Right renal pelvis (tissue), 4 donors: ENCODE results near the gene RABGGTA. TPM values are rescaled to one million over a fixed set of nuclear protein-coding genes. Genes with fewer than 3 reads are reported as not detected.

Source experiments
- DNase-seq, 4 donors: peaks; one replicate each; pipeline ENCODE4 v3.0.0-alpha.2; 2013; ENCODE audit warnings: low read depth in 4 of 4, low spot score in 3 of 4, missing footprints in 1 of 4
- polyA plus RNA-seq, 4 donors: library from polyadenylated mRNA; unstranded; fragments of 120-200 nt; gene quantifications; one replicate each; pipeline ENCODE4 v1.2.1, GENCODE V29; 2013; ENCODE audit not compliant: insufficient read length in 4 of 4

Gene RABGGTA, protein sequence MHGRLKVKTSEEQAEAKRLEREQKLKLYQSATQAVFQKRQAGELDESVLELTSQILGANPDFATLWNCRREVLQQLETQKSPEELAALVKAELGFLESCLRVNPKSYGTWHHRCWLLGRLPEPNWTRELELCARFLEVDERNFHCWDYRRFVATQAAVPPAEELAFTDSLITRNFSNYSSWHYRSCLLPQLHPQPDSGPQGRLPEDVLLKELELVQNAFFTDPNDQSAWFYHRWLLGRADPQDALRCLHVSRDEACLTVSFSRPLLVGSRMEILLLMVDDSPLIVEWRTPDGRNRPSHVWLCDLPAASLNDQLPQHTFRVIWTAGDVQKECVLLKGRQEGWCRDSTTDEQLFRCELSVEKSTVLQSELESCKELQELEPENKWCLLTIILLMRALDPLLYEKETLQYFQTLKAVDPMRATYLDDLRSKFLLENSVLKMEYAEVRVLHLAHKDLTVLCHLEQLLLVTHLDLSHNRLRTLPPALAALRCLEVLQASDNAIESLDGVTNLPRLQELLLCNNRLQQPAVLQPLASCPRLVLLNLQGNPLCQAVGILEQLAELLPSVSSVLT
- polyA plus RNA-seq: 10 to 100 TPM; 19.7 to 24.1 (median 20.8) TPM

DNA sequence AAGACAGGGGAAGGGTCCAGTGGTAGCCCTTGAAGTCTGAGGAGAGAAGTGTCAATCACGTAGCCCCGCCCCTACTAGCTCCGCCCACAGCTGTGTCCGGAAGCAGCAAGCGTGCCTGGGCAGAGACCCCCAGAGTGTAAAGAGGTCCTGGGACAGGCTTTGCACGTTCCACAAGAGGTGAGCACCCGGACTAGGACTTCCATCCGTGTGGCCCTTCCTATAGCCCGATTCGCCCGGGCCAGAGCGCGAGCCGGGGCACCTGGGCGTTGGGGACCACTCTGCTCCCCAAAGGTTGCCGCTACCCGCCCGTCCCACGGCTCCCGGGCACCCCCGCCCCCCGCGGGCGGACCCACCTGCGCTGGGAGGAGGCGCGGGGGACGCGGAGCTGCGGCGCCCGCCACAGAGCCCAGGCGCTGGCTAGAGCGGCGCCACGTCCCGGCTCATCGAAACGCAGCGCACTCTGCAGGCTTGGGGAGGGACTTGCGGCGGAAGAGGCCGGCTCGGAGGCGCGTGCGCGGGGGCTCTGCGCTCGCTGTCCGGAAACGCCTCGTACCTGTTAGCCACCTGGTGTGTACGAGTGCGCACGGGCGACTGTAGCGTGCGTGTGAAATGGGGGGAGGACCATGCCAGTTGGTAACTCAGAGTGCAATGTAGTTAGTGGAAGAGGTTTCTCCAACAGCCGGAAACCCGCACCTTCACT, at the start of gene RABGGTA:
RABGGTA (minus strand) TSS at position 464 of the 700 bp plus-strand sequence. CDS start 482 bp downstream, outside the sequence.
- DNase-seq: peak; percentile 78 to 86 (median 82)

DNA sequence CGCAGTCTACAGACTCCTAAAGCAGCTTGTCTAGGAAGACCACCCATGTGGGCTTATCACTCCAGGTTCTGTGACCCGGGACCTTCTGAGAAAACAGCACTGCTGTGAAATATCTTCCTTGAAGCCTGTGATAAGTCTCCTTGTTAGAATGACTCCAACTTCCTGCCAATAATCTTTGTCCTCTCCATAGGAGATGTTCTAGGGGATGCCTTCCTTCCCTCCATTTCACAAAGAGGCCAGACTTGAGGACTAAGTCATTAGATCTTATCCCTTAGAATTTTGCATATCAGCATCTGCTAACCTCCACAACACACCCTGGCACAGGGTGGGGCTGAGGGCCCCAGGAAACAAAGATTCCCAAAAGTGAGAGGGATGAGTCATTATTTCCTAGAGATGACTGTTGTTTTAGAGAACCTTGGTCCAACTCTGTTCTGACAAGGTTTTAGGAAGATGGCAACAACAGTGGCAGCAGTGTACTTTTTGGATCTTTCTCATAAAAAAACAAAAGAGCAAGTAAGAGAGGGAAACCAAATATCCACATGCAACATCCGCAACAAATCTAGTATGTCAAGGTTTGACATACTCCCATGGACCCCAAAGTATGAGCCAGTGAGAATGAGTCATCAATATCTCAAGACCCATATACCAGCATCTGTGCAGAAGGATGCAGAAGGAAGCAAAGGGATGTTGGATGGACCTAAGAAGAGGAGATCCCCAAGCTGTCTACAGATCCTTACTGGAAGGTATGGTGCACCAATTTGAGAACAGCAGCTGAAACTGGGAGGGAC, 45.9 kb upstream of the RABGGTA start:
- DNase-seq: no peak

DNA sequence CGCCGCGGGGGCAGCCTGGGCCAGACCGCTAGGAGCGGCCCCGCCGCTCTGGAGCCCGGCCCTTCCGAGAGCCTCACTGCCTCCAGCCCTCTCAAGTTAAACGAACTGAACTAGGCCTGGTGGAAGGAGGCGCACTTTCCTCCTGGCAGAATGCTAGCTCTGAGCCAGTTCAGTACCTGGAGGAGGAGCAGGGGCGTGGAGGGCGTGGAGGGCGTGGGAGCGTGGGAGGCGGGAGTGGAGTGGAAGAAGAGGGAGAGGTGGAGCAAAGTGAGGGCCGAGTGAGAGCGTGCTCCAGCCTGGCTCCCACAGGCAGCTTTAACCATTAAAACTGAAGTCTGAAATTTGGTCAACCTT, 45.2 kb upstream of the RABGGTA start:
- no peak for DNase-seq

DNA sequence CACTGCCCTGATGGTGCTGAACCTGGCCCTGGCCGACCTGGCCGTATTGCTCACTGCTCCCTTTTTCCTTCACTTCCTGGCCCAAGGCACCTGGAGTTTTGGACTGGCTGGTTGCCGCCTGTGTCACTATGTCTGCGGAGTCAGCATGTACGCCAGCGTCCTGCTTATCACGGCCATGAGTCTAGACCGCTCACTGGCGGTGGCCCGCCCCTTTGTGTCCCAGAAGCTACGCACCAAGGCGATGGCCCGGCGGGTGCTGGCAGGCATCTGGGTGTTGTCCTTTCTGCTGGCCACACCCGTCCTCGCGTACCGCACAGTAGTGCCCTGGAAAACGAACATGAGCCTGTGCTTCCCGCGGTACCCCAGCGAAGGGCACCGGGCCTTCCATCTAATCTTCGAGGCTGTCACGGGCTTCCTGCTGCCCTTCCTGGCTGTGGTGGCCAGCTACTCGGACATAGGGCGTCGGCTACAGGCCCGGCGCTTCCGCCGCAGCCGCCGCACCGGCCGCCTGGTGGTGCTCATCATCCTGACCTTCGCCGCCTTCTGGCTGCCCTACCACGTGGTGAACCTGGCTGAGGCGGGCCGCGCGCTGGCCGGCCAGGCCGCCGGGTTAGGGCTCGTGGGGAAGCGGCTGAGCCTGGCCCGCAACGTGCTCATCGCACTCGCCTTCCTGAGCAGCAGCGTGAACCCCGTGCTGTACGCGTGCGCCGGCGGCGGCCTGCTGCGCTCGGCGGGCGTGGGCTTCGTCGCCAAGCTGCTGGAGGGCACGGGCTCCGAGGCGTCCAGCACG, 44.6 kb upstream of the RABGGTA start:
- no peak for DNase-seq

DNA sequence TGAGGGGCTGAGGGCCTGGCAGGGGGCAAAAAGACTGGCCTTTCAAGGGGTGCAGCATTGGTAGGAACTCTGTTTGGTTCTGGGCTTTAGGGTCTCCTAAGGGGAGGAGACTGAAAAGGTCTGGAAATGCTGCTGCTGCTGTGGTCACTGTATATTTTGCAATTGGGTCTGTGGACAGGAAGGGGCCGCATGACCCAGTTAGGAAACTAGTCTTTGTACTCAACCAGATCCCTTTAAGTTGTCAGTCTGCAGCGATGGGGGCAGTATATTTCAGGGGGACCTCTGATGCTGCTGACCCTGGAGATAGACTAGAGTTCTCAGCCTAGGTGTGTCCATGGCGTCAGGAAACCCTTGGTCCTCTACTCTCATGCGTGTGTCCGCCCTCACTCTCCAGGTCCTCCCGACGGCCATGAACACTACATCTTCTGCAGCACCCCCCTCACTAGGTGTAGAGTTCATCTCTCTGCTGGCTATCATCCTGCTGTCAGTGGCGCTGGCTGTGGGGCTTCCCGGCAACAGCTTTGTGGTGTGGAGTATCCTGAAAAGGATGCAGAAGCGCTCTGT, 43.9 kb upstream of the RABGGTA start:
- no peak for DNase-seq

DNA sequence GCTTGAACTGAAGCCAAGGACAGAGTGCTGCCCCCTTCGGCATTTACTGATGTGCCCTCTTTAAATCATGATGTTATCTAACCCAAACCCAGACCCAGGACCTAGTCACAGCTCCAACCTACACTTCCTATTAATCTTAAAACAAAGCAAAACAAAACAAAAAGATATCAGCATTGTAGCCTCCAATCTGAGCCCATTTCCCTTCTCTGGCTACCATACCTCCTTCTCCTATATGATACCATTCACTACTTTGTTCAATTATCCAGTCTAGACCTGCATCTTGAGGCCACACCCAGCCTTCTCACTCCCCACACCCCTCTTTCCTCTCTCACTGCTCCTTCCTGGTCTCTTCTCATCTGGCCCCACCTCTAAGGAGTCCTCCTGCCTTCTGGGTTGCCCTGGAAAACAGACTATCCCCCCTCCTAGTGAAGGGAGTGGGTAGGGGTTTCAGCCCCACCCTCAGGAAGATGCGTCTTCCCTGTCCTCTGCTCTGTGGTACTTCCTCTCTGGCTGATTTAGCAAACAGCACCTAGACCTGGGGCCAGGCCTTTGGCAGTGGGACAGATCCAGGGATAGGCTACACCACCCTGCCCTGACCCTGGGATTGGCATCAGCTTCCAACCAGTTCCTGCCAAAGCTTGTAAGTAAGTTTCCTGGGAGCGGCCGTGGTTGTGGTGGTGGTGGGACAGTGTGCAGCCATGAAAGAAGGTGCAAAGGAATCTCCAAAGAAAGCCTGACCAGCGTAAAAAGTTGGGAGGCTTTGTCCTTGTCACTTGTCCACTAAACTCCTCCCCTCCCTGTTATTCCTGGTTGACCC, 43.2 kb upstream of the RABGGTA start:
- no peak for DNase-seq

DNA sequence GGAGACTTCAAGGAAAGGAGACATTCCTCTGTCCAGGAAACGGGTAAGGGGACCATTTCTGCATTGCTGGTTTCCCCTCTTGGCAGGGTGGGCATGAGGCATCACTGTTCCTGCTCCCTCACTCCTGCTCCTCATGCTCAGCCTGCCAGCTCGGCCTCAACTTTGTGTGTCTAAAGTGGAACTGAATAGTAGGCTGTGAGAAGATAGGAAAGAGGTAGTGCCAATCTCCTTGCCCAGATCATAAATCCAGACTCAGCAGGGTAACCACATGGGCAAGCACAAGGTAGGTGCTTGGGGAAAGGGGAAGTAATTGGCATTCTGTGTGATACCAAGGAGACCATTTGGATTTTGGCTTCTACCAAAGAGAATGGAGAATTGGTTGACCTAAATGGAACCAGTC, 42.5 kb upstream of the RABGGTA start:
- DNase-seq: no peak

DNA sequence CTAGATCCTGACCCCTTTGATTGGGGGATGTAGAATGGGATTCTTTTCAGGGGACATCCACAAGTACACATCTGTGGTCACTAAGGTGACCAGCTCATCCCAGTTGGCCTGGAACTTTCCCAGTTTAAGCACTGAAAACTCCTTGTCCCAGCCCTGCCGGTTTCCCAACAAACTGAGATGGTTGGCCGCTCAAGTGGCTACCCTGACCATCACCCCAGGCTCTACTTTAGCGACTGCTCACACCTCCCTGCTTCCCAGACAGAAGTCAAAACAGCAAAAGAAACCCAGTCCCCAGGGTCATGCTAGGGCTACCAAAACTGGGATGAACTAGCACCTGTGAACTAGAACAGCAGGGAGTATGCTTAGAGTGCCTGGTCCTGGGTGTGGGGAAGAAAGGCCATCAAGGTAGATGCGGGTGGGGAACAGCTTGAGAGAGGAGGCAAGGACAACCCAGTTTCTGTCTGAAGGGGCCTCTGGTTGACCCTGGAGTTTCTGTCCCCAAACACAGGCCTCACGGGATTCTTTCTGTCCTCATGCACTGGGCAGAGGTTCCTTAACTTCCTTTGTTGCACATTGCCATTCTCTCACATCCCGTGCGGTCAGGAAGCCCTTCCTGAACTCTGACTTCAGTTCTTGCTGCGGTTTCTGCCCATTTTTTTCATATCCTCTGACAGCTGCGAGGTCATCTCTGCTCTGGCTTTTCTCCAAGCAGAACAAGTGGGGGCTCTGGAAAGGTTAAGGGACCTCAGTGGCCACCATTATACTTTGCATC, 41.5 kb upstream of the RABGGTA start:
- no peak for DNase-seq

DNA sequence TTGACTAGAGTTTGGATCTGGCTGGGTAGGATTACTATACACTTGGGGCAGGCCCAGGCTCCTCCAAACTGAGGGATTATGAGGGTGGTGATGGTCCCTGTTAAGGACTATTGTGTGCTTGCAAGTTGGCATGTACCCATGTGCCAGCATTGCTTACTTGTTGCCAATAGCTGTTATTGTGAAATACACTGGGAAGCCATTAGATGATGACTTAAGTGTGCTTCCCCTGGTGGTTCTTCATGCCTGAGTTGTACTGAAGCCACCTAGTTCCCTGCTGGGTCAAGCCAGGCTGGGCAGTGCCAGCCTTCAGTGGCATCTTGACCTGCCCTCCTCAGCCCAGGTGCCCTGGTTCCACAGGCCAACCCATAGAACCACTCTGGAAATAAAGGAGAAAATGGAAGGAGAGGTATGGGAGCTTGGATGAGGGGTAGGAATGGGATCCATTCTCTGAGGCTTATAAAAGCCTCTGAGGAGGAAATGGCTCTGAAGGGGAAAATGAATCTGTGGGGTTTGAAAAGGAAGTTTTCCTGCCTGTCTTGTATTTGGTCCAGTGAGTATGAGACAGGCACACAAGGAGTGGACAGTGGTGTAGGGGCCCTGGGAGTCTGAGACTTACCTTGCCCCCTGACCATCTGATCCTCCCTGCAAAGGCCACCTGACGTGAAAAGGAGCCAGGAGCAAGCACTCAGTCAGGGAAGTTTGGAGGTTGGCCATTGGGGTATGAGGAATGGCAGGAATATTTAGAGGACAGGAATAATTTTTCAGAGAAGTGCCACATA, 40.6 kb upstream of the RABGGTA start:
- no peak for DNase-seq

DNA sequence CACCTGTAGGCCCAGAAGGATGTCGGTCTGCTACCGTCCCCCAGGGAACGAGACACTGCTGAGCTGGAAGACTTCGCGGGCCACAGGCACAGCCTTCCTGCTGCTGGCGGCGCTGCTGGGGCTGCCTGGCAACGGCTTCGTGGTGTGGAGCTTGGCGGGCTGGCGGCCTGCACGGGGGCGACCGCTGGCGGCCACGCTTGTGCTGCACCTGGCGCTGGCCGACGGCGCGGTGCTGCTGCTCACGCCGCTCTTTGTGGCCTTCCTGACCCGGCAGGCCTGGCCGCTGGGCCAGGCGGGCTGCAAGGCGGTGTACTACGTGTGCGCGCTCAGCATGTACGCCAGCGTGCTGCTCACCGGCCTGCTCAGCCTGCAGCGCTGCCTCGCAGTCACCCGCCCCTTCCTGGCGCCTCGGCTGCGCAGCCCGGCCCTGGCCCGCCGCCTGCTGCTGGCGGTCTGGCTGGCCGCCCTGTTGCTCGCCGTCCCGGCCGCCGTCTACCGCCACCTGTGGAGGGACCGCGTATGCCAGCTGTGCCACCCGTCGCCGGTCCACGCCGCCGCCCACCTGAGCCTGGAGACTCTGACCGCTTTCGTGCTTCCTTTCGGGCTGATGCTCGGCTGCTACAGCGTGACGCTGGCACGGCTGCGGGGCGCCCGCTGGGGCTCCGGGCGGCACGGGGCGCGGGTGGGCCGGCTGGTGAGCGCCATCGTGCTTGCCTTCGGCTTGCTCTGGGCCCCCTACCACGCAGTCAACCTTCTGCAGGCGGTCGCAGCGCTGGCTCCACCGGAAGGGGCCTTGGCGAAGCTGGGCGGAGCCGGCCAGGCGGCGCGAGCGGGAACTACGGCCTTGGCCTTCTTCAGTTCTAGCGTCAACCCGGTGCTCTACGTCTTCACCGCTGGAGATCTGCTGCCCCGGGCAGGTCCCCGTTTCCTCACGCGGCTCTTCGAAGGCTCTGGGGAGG, 39.5 kb upstream of the RABGGTA start, which contains the start of gene LTB4R:
LTB4R (plus strand) TSS at position 857 of the 959 bp plus-strand sequence. CDS start 4,150 bp downstream, outside the sequence.
- DNase-seq: no peak

DNA sequence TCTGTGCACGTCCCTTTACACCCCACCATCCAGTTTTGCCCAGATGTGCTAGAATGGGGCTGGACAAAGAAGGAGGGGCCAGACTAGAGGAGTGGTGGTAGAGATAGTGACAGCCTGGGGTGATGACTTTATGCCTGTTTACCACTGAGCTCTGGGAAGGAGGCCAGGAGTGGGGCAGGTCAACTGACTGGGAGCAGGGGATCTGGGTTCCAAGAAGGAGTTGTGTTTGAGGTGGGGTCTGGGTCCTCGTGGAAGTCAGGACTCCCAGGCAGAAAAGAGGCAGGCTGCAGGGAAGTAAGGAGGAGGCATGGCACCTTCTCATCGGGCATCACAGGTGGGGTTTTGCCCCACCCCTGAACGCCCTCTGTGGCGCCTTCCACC, 38.9 kb upstream of the RABGGTA start:
- DNase-seq: no peak

DNA sequence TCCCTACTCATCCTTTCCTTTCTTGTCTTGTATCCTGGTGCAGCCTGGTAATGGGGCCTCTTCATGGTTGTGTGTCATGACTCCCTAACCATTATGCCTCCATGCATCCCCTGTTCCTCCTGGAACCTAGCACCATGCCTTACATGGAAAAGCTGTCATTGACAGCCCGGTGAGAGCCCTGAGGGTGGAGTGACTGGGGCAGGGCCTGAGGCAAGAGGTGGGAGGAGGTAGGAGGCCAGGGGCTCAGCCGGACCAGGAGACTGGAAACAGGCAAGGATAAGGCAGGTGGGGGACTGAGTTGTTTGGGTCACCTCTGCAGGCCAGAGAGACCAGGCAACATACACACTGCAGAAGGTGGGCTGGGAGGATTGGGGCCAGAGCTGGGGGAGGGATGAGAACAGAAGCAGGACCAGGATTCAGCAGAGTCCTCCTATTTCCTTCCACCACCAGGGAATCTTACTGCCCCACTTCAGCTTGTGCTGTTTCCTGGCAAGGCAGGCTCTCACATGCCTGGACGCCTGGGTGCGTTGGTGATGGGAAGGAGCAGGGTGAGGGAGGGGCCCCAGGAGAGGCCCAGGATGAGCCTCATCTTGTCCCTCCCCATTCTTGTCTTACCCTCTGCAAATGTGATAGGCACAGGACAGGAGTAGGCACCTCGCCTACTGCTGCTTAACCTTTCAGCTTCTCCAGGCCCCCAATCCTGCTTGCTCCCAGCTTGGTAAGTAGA, 38.3 kb upstream of the RABGGTA start, which contains the start of gene LTB4R2:
LTB4R2 (plus strand) TSS at position 603 of the 727 bp plus-strand sequence. CDS start 525 bp downstream, outside the sequence.
- DNase-seq: no peak

DNA sequence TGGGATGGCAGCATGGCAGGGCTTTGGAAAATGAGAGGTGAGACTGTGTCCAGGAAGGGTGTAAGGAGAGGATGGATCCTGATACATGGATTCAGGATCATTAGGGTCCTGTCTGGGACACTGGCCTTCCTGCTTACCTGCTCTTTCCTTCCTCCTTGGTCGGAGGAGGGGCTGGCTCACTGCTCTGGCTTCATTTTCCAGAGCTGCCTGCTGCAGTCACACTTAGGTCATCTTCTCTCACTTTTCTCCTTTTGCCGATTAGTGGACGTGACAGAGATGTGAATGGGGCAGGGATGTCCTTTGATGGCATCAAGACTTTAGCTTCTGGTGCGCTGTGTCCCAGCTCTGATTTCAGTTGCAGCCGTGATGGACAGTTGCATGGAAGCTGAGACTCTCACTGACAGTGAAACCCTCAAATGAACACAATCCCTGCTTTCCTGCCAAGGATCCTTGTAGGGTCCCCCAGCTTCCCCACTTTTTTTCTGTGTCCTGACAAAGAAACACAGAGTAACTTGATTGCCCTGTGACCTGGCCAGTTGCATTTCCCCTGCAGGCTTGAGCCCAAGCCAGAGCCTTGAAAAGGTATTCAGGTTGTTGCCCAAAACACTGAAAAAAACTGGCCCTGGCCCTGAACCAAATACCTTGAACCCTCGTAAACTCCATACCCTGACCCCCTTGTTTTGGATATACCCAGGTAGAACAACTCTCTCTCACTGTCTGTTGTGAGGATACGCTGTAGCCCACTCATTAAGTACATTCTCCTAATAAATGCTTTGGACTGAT, 37.1 kb upstream of the RABGGTA start:
- DNase-seq: no peak

DNA sequence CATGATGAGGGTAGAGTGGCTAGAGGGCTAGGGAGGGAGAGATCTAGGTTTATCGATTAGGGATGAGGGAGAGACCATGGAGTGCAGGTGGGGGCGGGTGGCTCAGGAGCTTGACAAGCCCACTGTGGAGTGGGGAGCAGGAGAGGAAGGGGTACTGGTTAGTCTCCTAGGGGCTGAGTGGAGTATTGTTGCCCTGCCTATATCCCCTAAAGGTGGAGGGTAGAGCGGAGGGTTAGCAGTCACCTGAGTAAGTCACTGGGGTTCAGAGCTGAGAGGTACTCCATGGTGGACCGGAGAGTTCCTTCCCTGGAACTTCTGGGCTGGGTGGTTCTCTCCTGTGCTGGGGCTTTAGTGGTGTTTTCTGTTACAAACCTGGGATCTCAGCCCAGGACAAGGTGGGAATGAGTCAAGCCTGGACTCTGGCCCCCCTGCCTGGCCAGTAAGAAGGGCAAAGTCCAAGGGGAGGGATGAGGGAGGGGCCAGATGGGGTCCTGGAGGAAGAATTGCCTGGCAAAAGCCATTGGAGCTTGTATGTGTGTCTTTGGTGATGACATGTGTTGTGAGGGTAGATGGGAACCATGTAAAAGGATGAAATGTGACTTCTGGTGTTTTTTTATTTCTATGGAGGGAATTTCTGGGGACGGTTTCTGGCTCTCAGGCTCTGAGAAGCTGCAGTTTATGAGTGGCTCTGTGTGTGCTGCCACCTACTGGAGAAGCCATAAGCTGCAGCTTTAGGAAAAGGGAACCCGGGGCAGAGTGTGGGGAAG, 36.4 kb upstream of the RABGGTA start, which contains the start of gene CIDEB:
CIDEB (minus strand) TSS at position 403 of the 767 bp plus-strand sequence; CDS start at position 284, 119 bp downstream.
- DNase-seq: no peak
